ENCODE measurements around the gene CORO7. TPM values are rescaled to one million over a fixed set of nuclear protein-coding genes. Genes with fewer than 3 reads are reported as not detected.
A peak's percentile ranks its signal among the peaks of the same experiment; 100 is the strongest.

CORO7 gene
- total RNA-seq, 1 experiment from 2014 or later, result 42.1 TPM

DNA sequence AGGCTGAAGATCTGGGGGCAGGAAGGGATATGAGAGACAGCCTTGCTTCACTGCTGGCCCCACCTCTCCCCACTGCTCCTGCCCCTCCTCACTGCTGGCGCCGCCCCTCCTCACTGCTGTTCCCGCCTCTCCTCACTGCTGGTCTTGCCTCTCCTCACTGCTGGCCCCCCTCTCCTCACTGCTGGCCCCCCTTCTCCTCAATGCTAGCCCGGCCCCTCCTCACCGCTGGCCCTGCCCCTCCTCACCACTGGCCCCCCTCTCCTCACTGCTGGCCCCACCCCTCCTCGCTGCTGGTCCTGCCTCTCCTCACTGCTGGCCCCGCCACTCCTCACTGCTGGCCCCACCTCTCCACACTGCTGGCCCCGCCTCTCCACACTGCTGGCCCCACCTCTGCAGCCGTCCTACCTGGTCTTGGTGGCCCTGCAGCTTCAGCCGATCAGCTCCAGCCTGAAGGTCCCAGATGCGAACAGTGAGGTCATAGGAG is 55.8 kb downstream of the CORO7 start:
- peaks cover 6% of the 10 kb centered on the region; the same call in 1 of the 2 replicates for H3F3A ChIP-seq (ENCODE audit: insufficient read depth, low read depth)
- BruUV-seq (replicated peaks), result no TSS peak
- DNase-seq, result no peak
- no peaks in the 10 kb centered on the region for H3K9me3 ChIP-seq (ENCODE audit: insufficient read depth, low read depth)
- H3K79me2 ChIP-seq (ENCODE audit: low read depth), result no peaks in the 10 kb centered on the region
- POLR2A ChIA-PET (ENCODE audit: unreplicated experiment), result no interaction called here
- TF ChIP-seq, protein P1, sequence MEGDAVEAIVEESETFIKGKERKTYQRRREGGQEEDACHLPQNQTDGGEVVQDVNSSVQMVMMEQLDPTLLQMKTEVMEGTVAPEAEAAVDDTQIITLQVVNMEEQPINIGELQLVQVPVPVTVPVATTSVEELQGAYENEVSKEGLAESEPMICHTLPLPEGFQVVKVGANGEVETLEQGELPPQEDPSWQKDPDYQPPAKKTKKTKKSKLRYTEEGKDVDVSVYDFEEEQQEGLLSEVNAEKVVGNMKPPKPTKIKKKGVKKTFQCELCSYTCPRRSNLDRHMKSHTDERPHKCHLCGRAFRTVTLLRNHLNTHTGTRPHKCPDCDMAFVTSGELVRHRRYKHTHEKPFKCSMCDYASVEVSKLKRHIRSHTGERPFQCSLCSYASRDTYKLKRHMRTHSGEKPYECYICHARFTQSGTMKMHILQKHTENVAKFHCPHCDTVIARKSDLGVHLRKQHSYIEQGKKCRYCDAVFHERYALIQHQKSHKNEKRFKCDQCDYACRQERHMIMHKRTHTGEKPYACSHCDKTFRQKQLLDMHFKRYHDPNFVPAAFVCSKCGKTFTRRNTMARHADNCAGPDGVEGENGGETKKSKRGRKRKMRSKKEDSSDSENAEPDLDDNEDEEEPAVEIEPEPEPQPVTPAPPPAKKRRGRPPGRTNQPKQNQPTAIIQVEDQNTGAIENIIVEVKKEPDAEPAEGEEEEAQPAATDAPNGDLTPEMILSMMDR (conservative IDR thresholded peaks at IDR 0.05), result no peak
- no peak for TF ChIP-seq EZH2 (IDR thresholded peaks at IDR 0.05; ENCODE audit: low read depth)
- H3K4me1 ChIP-seq (replicated peaks; ENCODE audit: insufficient read depth), result no peaks in the 10 kb centered on the region; the same call in 1 of the 2 replicates
- H2AFZ ChIP-seq, result no peak overlapping the region
- H3K27ac ChIP-seq, result no peak overlapping the region
- intact Hi-C loops (cut with micrococcal nuclease; ENCODE audit: unreplicated experiment), result no loop called here
- no peaks in the 10 kb centered on the region for H3K36me3 ChIP-seq (ENCODE audit: low read depth)
- CTCF ChIA-PET, result no interaction called here
- H3K9me2 ChIP-seq (ENCODE audit: insufficient read depth), result no peaks in the 10 kb centered on the region
- no peak overlapping the region for H3K4me3 ChIP-seq
- H3K27me3 ChIP-seq (ENCODE audit: insufficient read depth, low read depth), result no peaks in the 10 kb centered on the region
- H3K4me2 ChIP-seq, result no peak overlapping the region
- no peaks in the 10 kb centered on the region for H4K20me1 ChIP-seq (ENCODE audit: insufficient read depth)

DNA sequence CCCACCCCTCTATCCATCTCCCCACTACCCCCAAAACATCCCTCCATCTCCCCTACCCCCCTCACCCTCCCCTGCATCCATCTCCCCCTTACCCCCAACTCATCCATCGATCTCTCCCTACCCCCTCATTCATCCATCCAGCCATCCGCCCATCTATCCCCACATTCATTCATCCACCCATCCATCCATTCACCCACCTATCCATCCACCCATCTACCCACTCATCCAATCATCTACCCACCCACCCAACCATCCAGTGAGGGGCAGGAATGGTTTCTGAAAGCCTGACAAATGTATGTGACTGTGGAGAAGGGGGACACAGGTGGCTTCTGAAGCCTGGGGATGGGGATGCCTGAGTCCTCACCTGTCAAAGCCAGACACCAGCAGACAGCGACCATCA is 56.5 kb downstream of the CORO7 start:
- no peaks in the 10 kb centered on the region for H4K20me1 ChIP-seq (ENCODE audit: insufficient read depth)
- peaks cover 6% of the 10 kb centered on the region; the same call in 1 of the 2 replicates for H3F3A ChIP-seq (ENCODE audit: insufficient read depth, low read depth)
- ChIA-PET POLR2A (ENCODE audit: unreplicated experiment) (interaction anchor here (0.6 kb wide), 1 partner anchor 738 kb away, joined by 6 read pairs; no protein-coding TSS in a partner anchor), CTCF (interaction anchor here (0.9 to 2.1 kb wide), 4 partner anchors 9 to 43 kb away, joined by 3 to 16 read pairs (median 14); no protein-coding TSS in a partner anchor)
- H3K9me3 ChIP-seq (ENCODE audit: insufficient read depth, low read depth), result no peaks in the 10 kb centered on the region
- no TSS peak for BruUV-seq (replicated peaks)
- intact Hi-C loops (cut with micrococcal nuclease; ENCODE audit: unreplicated experiment), result loop anchor here (1.0 kb wide), 1 partner anchor 42 kb away; no protein-coding TSS in a partner anchor
- H3K9me2 ChIP-seq (ENCODE audit: insufficient read depth), result no peaks in the 10 kb centered on the region
- H3K27me3 ChIP-seq (ENCODE audit: insufficient read depth, low read depth), result no peaks in the 10 kb centered on the region
- no peak for DNase-seq
- no peak for TF ChIP-seq EZH2 (IDR thresholded peaks at IDR 0.05; ENCODE audit: low read depth)
- TF ChIP-seq, protein P1 (conservative IDR thresholded peaks at IDR 0.05), result no peak
- H3K27ac ChIP-seq, result no peak overlapping the region
- no peaks in the 10 kb centered on the region for H3K79me2 ChIP-seq (ENCODE audit: low read depth)
- H3K4me1 ChIP-seq (replicated peaks; ENCODE audit: insufficient read depth), result no peaks in the 10 kb centered on the region; the same call in 1 of the 2 replicates
- no peak overlapping the region for H2AFZ ChIP-seq
- no peak overlapping the region for H3K4me2 ChIP-seq
- no peaks in the 10 kb centered on the region for H3K36me3 ChIP-seq (ENCODE audit: low read depth)
- H3K4me3 ChIP-seq, result no peak overlapping the region

DNA sequence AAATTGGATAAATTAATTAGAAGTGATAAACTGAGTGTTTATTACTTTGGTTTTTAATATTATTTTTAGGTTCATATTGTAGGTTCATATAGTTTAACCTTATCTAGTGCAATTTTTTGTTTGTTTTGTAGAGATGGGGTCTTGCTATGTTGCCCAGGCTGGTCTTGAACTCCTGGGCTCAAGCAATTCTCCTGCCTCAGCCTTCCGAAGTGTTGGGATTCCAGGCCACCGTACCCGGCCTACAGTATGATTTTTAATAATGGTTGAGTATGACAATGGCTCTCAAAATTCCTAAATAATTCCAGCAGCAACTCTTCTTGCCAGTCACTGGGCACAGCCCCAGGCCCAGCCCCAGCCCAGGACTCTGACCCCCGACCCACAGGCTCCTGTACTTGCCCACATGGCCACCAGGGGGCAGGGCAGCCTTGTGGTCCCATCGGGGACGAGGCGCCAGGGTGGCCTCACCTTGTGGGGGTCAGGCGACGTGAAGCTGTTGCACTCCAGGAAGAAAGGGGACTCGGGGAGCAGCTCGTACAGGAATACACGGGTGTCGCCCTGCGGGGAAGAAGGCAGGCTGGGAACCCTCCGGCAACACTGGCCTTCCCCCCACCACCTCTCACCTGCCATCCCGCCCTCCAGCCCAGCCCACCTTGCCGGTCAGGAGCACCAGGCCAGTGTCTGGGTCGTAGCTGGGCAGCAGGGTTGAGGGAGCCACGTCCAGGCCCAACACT is 57.4 kb downstream of the CORO7 start:
- Histone ChIP-seq H3K9me2 (ENCODE audit: insufficient read depth) (no peaks in the 10 kb centered on the region), H2AFZ (no peak overlapping the region), H3K27me3 (ENCODE audit: insufficient read depth, low read depth) (no peaks in the 10 kb centered on the region), H3K4me1 (replicated peaks; ENCODE audit: insufficient read depth) (peaks cover 4% of the 10 kb centered on the region), H3K9me3 (ENCODE audit: insufficient read depth, low read depth) (no peaks in the 10 kb centered on the region), H3K36me3 (ENCODE audit: low read depth) (no peaks in the 10 kb centered on the region), H3F3A (ENCODE audit: insufficient read depth, low read depth) (peaks cover 8% of the 10 kb centered on the region; the same call in 1 of the 2 replicates), H3K79me2 (ENCODE audit: low read depth) (no peaks in the 10 kb centered on the region), H3K4me2 (peak overlapping the region; percentile 6; the same call in 1 of the 2 replicates), H4K20me1 (ENCODE audit: insufficient read depth) (no peaks in the 10 kb centered on the region), H3K27ac (no peak overlapping the region), H3K4me3 (no peak overlapping the region)
- ChIA-PET CTCF (interaction anchor here (0.9 to 2.1 kb wide), 4 partner anchors 10 to 44 kb away, joined by 3 to 16 read pairs (median 14); no protein-coding TSS in a partner anchor), POLR2A (ENCODE audit: unreplicated experiment) (interaction anchor here (0.6 kb wide), 1 partner anchor 739 kb away, joined by 6 read pairs; no protein-coding TSS in a partner anchor)
- no TSS peak for BruUV-seq (replicated peaks)
- TF ChIP-seq, protein P1 (conservative IDR thresholded peaks at IDR 0.05), result peak; percentile 99
- no peak for TF ChIP-seq EZH2 (IDR thresholded peaks at IDR 0.05; ENCODE audit: low read depth)
- peak in 1 of 2 experiments; percentile 75 for DNase-seq
- intact Hi-C loops (cut with micrococcal nuclease; ENCODE audit: unreplicated experiment), result loop anchor here (1.0 kb wide), 1 partner anchor 43 kb away; no protein-coding TSS in a partner anchor

Data from PC-9 (cell line).